G401.6 (cell line): ENCODE data around the gene AKAP8.
"Not testable (repeated sequence)": the region's sequence is repeated elsewhere in the genome, so short reads cannot be mapped to it uniquely, and the experiment has no call there.

Source experiments
- FAIRE-seq: peaks from 2 replicates; lab custom pipeline; 2012; peaks lifted over from hg19 to GRCh38; lab: Jason Lieb, UNC

The AKAP8 gene

DNA sequence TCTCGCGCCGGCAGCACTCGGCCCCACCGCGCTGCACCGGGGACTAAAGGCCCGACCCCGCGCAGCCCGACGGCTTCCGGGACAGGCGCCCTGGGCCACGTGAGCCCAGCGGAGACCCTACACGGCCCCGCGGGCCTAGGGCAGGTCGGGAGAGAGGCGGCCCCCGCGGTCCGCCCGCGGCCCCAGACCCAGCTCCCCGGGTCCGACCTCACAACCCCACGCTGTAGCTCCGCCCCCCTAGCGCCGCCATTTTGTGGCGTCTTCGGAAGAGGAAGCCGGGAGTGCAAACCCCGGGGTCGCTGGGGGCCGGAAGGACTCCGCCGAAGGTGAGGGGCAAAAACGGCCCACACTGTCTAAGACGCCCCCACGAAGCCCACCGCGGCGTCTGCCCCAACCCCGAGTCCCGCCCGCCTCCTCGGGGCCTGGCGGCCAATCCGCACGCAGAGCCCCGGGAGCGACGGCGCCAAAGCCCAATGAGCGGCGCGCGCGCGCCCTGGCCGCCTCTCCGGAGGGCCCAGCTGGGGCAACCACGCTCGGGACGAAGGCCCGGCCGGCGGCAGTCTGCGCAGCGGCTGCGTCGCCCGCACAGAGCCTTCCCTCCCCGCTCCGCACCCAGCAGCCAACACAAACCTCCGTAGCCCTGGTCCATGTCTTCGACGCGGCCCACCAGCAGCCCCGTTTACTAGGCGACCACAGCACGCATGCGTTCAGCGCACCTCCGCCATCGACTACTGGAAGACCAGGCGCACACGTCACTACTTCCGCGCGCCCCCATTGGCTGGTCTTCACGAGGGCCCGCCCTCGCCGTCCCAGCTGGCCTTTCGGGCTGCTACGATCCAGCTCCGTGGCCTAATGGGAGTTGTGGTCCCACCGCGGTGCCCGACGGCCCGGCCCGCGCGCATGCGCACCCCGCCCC is at the start of gene AKAP8:
TSS of gene AKAP8 (minus strand) at position 705 of the 916 bp plus-strand sequence. CDS start at position 649, 56 bp downstream.
- FAIRE-seq, result no peak

DNA sequence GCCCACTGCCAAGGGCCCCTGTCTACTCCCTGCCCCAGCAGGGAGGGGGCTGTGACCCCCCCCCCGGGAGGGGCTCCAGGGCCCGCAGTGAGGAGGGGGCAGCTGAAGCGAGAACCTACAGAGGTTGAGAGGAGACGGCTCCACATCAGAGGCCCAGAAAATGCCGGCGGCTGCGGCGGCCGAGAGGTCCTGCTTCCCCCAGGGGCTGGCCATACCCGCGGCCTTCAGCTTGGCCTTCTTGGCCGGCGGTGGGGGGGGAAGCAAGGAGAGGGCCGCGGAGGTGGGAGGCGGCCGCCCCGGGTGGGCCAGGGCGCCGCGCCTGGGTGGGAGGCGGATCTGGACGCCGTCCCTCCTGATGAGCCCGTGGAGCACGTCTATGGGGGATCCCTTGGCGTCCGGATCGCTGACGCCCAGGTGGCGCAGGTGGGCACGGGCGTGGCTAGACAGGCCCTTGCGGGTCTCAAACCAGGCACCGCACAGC is 48.4 kb upstream of the AKAP8 start:
- no peak for FAIRE-seq

DNA sequence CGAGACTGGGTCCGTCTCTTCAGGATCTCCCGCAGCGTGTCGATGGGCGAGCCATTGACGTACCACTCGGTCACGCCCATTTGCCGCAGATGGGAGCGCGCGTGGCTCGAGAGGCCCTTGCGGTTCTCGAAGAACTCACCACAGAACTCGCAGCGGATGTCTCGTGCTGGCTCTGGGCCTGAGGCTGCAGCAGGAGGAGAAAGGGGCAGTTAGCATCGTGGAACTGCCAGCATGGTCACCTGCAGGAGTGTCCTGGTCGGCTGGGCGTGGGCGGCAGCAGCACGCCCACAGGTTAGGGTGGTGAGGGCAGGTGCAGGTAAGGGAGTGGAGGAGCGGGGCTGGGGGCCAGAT is 47.7 kb upstream of the AKAP8 start:
- no peak for FAIRE-seq

DNA sequence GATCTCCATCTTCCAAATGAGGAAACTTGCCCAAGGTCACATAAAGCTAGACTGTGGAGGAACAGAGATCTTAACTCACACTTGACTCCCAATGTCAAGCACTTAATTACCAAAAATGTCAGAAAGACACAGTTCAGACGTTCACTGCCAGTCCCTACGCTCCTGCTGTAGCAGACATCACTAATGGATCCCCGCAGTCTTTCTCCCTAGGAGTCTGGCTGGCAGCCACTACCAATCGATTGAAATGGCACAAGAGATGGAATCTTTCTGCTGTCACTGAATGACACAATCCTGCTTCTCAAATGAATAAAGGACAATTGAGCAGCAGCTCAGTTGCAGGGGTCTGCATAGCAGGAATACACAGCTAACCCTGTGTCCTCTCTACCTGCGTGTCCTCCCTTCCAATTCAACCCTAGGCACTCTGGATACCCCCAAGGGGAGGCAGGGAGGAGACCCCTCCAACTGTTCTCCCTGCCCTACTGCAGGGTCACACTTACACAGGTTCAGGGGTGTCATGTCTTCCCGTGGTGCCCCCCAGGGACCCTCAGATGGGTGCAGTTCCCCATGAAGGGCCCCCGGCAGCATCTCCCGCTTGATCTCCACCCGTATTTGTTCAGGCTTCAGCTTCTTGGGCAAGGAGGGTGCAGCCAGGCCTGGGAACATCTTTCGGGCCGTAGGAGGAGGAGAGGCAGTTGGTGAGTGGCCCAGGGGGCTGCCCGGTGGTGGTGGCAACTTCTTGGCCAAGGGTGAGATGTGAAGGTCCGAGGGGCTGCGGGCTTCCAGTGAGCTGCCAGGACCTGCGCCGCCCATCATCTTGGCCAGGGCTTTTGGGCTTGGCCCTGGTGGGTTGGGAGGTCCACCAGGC is 47.1 kb upstream of the AKAP8 start:
- FAIRE-seq, result no peak

DNA sequence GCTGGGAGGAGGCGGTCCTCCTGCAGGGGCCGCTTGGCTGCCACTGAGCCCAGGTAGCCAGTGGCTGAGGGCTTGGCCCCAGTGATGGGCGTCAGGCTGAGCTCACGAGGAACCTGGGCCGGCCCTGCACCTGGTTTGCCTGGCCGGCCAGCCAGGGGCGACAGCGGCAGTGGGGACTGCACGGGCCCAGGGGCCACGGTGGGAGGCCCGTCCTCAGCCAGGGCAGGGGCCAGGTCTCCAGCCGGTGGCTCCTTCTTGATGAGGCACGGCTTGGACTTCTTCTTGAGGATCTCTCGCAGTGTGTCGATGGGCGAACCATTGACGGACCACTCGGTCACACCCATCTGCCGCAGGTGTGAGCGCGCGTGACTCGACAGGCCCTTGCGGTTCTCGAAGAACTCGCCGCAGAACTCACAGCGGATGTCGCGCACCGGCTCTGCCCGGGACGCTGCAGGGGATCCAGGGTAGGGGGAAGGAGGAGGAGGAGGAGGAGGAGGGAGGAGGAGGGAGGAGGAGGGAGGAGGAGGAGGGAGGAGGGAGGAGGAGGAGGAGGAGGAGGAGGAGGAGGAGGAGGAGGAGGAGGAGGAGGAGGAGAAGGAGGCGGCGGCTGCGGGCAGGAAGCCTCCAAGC is 45.8 kb upstream of the AKAP8 start:
- no peak for FAIRE-seq

DNA sequence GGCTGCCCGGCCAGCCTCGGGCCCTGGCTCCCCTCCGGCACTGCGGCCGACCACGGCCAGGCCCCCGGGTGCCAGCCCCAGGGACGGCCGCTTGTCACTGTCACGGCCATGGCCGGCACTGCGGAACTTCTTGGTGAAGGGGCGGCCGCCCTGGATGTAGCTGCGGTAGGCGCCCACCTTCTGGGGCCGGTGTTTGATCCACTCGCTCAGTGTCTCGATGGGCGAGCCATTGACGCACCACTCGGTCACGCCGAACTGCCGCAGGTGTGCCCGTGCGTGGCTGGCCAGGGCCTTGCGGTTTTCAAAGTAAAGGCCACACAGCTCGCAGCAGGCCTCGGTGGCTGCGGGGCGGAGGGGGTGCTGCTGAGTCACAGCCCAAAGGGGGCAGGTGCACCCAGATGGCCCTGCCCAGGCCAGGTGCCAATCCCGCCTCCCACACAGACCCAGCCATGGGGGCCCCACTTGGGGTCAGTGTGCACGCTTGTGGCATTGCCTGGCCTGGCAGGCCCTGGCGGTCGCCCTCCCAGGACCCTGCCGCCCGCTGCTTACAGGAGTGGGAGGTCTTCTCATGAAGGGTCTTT is 45.2 kb upstream of the AKAP8 start:
- no peak for FAIRE-seq

DNA sequence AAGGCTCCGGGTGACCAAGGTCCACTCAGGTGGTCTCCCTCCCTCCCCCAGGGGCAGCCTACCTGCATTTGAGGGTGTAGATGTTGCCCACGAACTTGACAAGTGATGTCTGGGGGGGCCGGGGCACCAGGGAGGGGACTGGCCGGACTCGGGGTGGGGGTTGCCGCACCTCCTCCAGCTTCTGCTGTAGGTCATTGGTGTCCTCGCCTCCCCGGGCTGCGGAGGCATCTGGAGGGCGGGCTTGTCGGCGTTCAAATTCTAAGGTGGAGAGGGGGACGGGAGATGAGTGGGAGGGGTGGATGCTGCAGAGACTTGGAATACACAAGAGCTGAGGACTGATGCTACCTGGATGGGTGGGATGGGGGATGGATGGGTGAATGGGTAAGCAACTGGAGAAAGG is 44.5 kb upstream of the AKAP8 start:
- FAIRE-seq, result no peak

DNA sequence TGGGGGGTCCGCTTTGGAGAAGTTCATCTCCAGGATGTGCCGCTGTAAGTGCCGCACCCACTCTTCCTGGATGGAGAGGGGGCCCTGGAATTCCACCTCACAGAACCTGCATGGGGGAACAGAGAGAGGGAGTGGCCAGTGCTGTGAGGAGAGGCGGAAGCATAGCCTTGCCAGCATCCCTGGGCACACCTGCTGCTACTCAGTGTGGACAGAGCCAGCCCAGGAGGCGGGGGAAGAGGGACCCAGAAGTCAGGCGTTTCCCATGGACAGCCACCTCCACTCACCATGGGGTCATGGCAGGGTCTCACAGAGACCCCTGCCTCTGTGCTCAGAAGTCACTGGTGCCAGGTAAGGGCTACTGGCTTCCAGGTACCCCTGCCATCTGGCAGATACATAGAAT is 43.5 kb upstream of the AKAP8 start:
- FAIRE-seq, result no peak

DNA sequence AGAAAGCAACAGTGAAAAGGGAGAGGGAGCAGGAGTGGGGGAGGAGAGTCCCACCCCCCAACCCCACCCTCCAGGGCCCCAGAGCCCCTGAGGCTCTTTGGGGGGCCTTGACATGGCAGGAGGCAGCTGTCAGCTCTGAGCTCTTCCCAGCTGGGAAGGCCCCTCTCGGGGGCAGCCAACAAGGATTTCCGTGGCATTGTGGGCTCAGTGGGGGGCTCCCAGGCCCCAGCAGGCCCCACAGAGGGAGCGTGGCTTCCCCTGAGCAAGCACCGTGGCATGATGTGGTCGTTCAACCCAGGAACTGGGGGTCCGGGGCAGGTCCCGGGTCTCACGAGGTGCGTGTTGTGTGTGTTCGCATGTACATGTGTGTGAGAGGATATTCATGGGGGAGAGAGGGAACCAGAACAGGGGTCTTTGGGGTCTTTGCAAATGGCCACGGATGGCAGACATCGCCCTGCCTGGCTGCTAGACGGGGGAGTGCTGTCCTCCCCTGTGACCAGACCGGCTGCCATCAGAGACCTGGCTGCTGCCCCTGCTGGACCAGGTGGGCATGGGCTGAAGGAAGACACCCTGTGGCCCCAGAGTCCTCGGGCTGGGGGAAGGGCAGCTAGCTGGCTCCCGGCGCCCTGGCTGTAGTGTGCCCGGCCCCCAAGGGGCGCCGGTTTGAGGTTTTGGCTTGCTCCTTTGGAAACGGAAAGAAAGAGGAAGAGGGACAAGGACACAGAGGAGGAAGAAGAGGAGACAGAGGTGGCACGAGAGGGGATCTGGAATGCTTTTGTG is 42.9 kb upstream of the AKAP8 start:
- no peak for FAIRE-seq

DNA sequence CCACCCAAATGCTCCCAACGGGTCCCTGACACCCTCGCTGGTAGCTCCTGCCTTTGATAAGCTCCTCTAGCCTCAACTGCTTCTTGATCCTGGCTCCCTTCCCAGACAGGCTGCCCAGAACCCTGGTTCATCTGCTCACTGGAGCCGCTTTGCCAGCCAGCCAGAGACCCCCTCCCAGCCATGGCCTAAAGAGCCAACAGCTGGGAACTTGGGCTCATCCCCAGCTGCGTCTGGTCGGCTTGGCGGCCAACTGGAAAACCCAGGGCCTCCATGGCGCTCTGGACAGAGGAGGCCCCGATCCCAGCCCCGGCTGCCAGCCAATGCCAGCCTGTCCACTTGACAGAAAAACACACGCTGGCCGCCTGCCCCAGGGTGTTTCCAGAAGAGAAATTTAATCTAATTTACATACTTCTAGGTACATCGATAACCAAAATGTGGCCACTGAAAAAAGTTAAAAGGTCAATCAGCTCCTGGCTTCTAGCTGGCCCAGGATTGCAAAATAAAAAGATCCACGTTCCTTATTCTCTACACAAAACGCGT is 42.2 kb upstream of the AKAP8 start:
- FAIRE-seq, result no peak

DNA sequence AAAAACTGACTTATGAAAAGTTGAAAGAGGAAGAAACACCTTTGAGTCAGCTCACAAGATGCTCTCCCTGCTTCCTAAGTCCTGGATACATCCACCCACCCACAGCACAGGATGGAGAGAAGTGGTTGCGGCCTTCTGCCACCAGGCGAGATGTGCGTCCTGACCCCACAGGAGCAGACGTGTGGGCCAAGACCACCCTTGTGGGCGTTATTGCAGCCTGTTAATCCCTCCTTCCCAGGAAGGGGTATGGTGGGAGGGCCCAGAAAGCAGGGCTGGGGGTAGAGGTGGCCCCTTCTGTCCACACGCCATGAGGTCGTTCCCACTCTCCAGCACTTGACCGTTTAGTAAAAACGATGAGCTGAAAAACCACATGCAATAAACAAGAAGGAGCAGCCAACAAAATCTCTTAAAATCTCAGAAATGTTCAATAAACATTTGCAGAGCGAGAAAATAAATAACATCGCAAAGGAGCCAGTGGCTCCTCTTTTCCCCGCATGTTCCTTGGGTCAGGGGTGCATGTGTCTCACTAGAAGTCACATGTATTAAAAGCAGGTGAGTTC is 41.6 kb upstream of the AKAP8 start:
- FAIRE-seq, result no peak

DNA sequence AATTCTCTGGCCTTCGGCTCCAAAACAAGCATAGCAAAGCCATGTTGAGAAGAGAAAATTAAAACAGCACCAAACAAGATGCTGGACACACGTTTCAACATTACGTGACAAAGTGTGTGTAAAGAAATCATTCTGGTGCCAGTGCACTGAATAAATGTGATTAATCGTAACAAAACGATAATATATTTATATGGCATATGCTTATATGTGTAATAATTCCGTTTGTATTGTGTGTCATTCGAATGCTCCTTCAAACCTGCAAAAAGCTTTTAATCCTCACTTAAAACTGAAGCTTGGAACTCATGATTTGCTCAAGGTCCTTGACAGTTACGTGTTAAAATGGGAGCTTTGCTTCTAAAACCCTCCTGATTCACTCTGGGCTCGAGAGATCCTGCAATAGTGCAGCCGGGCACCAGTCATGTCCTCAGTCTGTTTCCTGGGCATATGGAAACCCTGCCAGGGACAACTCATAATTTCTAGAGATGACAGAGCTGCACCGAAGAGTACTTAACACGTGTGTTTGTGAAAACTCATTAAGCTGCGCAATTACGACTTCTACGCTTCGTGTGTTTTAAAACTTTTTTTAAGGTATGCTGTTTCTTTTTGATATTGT is 39.9 kb upstream of the AKAP8 start:
- no peak for FAIRE-seq

DNA sequence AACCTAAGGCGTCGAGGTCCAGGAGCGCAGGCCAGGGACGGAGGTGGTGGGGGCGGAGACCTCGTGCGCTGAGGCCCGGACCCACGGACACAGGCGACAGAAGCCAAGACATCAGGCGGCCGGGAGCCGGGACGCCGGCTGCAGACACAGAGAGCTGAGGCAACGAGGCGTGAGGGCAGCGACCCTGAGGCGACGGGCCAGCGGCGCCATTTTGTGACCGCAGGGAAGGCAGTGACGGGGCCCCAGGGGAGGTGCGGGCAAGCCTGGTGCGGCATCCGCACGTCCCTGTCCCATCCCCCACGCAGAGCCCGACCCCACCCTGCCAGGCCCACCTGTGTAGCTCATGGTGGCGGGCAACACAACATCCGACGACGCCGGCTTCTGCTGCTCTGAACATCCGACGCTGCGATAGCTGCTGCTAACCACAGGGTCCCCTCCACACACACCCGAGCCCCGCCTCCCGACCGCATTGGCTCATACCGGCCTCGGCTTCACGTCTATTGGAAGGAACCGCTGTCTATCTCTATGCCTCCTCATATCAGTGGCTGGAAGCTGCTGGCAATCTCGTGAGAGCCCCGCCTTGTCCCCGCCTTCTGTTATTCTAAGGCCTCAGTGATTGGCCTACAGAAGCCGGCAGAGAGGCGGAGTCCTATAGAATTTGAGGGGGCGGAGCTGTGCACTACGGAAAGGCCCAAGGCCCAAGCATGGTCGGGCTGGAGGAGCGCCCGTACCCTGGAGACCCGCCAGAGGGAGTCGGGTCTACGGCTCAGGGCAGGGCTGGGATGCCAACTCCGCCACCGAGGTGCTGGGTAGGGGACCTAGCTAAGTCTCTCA is 39.2 kb upstream of the AKAP8 start, which contains the start of gene AKAP8L:
TSS of gene AKAP8L (minus strand) at position 410 of the 834 bp plus-strand sequence. CDS start at position 345, 65 bp downstream.
- peak; percentile 99 for FAIRE-seq

DNA sequence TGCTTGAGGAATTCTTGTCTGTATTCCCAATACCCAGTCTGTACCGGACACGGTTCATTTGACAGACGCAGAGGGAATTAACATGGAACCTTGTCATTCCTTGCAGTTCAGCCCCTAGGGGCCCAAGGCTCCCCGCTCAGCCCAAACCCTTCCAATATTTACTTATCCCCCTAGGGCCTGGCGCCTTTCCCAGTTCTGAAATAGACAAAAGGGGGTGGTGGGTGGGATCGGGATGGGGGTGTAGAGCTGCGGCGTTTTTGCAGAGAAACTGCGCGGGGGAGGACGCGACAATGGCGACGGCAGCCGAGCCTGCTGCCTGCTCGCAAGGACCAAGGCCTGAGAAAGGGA is 38.6 kb upstream of the AKAP8 start:
- no peak for FAIRE-seq

DNA sequence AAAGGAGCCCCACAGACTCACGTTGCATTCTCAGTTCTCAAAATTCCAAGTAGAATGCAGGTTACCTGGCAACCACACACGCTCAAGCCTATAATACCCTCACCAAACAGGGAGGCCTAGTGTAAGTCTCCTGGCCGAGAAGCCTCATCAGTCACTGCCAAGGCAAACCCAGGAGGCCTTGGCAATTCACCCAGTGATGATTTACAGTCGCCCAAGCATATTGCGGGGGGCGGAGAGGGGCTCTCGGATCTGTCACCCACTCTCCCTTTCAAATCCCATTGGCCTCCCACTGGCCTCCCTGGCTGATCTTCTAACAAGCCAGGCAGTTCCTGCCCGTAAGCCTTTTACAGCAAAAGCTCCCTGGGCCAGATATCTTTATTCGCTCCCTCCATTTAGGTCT is 38.1 kb upstream of the AKAP8 start:
- no peak for FAIRE-seq

DNA sequence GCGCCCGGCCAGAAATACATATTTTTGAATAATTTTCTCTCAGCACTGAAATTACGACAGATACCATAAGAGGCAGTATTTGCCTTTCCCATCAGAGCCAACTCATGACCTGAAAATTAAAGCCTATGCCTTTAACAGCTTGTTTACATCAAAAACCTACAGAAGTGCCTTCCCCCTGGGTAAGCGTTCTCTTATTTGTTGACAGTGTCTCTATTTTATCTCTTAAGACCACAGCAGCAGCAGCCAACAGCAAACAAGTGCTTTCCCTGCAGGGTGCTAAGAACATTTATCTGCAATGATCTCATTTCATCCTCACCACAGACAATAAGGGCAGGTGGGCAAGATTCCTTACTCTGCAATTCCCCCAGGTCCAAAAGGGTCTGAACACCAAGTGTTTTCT is 33.2 kb upstream of the AKAP8 start:
- no peak for FAIRE-seq

DNA sequence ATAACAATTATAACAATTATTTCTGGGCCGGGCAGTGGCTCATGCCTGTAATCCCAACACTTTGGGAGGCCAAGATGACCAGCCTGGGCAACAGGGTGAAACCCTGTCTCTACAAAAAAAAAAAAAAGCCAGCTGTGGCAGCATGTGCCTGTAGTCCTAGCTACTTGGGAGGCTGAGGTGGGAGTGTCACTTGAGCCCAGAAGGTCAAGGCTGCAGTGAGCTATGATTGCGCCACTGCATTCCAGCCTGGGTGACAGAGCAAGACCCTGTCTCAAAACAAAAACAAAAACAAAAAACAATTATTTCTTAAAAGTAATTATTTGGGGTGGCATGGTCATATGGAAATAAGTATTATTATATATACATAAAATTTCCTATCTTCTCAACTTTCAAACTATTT is 31.8 kb upstream of the AKAP8 start:
- not testable (repeated sequence) for FAIRE-seq

DNA sequence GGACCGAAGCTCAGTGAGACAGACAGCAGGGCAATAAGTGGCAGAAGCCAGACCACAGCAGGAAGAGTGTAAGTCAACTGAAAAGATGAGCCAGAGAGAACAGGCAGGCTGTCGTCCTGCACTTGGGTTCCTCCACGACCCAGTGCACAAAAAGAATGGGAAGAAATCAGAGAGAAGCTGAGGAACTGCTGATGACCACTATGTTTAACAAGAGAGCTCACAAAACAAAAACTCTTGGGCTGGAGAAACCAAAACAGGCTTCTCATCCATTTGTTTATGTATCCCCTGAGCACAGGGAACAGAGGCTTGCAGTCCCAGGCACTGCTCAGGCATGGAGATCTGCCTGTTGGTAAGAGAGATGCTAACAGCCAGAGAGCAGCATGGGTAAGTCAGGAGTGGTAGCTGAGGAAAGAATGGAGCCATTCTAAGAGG is 25.2 kb upstream of the AKAP8 start:
- FAIRE-seq, result no peak

DNA sequence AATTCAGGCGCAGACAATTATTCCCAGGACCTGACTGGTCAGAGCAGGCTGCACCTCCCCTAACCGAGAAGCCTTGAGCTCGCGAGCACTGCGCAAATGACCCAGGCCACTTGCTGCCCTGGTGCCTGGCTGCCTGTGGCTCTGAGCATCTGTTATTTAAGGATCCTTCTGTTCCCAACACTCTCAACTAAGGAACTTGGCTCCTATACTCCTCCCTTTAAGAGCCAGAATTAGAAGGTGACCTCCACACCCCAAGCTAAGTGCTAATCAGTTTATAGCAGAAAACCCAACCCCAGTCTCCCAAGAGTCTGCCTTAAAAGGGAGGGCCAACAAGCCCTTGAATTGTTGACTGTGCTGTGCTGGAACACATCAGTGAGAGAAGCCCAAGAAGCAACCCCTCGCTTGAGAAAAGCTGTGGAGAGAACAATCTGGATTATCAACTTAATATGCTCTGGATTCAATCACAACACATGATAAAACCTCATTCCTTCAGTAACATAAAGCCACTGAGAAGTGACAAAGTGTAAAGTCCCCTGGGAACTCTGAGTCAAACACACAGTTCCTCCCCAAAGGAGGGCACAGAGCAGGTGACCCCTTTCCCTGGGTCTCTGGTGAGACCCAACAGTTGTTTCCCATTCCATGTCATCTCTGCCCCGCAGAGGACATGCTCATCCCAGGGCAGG is 24.7 kb upstream of the AKAP8 start:
- FAIRE-seq, result no peak
